Measurements from ENCODE around the gene ABTB1. TPM values are rescaled to one million over a fixed set of nuclear protein-coding genes. Genes with fewer than 3 reads are reported as not detected.
"Not testable (repeated sequence)": the region's sequence is repeated elsewhere in the genome, so short reads cannot be mapped to it uniquely, and the experiment has no call there.

ABTB1 gene
- total and polyA plus RNA-seq, 2 of the 13 experiments (the other 11 are each of a cell fraction or from before 2014, with no cell fraction given): 0.42 to 14.5 TPM

GRCh38 chr3:127702151-127702578 lies 29.4 kb downstream of the ABTB1 start:
- DNase-seq (ENCODE audit: low spot score): no peak
- BruUV-seq (replicated peaks): no TSS peak
- H3K4me3 ChIP-seq (replicated peaks in 1 of 3; ENCODE audit: insufficient read depth in 1 of 3, low read depth in 2 of 3, low read length in 3 of 3): no peak overlapping the region
- ChIA-PET POLR2A (no interaction called here), CTCF (ENCODE audit: low intra/inter-chr PET ratio, low total read pairs) (no interaction called here)
- no peak overlapping the region for H2AFZ ChIP-seq (ENCODE audit: low read length)
- peaks cover 12% of the 10 kb centered on the region for H3K4me1 ChIP-seq (ENCODE audit: insufficient read depth, low read length)
- H4K20me1 ChIP-seq (ENCODE audit: insufficient read depth, low read length): no peaks in the 10 kb centered on the region
- 88% methylated on average over 1 of the region's 4 CpGs for WGBS (ENCODE audit: low lambda C conversion rate)
- H3K27ac ChIP-seq (ENCODE audit: extremely low read length, insufficient read depth, low read length): no peak overlapping the region
- intact Hi-C loops (cut with micrococcal nuclease; ENCODE audit: unreplicated experiment) (no loop called here), in situ Hi-C loops (cut with HindIII; ENCODE audit: extremely low pct_ligation_motif_present, low pct_unique_long_range_greater_than_20kb) (no loop called here)
- H3K36me3 ChIP-seq (replicated peaks in 1 of 2; ENCODE audit: control insufficient read depth in 1 of 2, insufficient read depth in 2 of 2, low read length in 2 of 2): no peaks in the 10 kb centered on the region
- peaks cover 2 to 14% of the 10 kb centered on the region in 2 experiments; a peak in 2 of 5 replicates for H3K27me3 ChIP-seq (ENCODE audit: control insufficient read depth in 1 of 2, insufficient read depth in 2 of 2, low read length in 2 of 2)
- TF ChIP-seq NFE2L1 (CRISPR knock-in tag; IDR thresholded peaks at IDR 0.05; ENCODE audit: borderline replicate concordance) (no peak), MAFK (conservative IDR thresholded peaks at IDR 0.05 in 1 of 2, IDR thresholded peaks at IDR 0.05 in 1 of 2; ENCODE audit: low read length in 2 of 2) (peak; percentile 48 to 61; a peak in 3 of 4 replicates)
- H3K79me2 ChIP-seq (ENCODE audit: insufficient read depth, low read length): no peaks in the 10 kb centered on the region
- no peak for FAIRE-seq
- H3K9ac ChIP-seq (ENCODE audit: insufficient read depth, low read depth, low read length): no peak overlapping the region
- no peak for ATAC-seq
- no peaks in the 10 kb centered on the region for H3K9me3 ChIP-seq (ENCODE audit: low read length)
- H3K4me2 ChIP-seq (ENCODE audit: low read depth, low read length): no peak overlapping the region

- H3K9ac ChIP-seq (ENCODE audit: insufficient read depth, low read depth, low read length); H3K27ac ChIP-seq (ENCODE audit: extremely low read length, insufficient read depth, low read length); H3K4me3 ChIP-seq (replicated peaks in 1 of 3; ENCODE audit: insufficient read depth in 1 of 3, low read depth in 2 of 3, low read length in 3 of 3); H3K4me1 ChIP-seq (ENCODE audit: insufficient read depth, low read length); H3K4me2 ChIP-seq (ENCODE audit: low read depth, low read length); BruUV-seq (replicated peaks); POLR2A ChIA-PET; ATAC-seq; H3K36me3 ChIP-seq (replicated peaks in 1 of 2; ENCODE audit: control insufficient read depth in 1 of 2, insufficient read depth in 2 of 2, low read length in 2 of 2); FAIRE-seq; H4K20me1 ChIP-seq (ENCODE audit: insufficient read depth, low read length); H2AFZ ChIP-seq (ENCODE audit: low read length); CTCF ChIA-PET (ENCODE audit: low intra/inter-chr PET ratio, low total read pairs); intact Hi-C loops (cut with micrococcal nuclease; ENCODE audit: unreplicated experiment); in situ Hi-C loops (cut with HindIII; ENCODE audit: extremely low pct_ligation_motif_present, low pct_unique_long_range_greater_than_20kb); H3K79me2 ChIP-seq (ENCODE audit: insufficient read depth, low read length); DNase-seq (ENCODE audit: low spot score); H3K9me3 ChIP-seq (ENCODE audit: low read length): not testable (repeated sequence)
- WGBS (ENCODE audit: low lambda C conversion rate): 4% methylated on average over 4 of the region's 4 CpGs
- peaks cover 2 to 22% of the 10 kb centered on the region in 2 experiments; a peak in 2 of 5 replicates for H3K27me3 ChIP-seq (ENCODE audit: control insufficient read depth in 1 of 2, insufficient read depth in 2 of 2, low read length in 2 of 2)
Observed at GRCh38 chr3:127704840-127705239, 32.1 kb downstream of the ABTB1 start.

All from HepG2 (cell line).